ENCODE results near the gene ZNF385A. TPM values are rescaled to one million over a fixed set of nuclear protein-coding genes. Genes with fewer than 3 reads are reported as not detected.

Gene ZNF385A
- total and polyA plus RNA-seq, 2 of the 8 experiments (the other 6 are each of a cell fraction or from before 2014, with no cell fraction given): 5.2 to 14.3 TPM

- no peak for TF ChIP-seq RBBP5 (IDR thresholded peaks at IDR 0.05; ENCODE audit: borderline replicate concordance, low read depth, low read length)
- TF ChIP-seq POLR2A (IDR thresholded peaks at IDR 0.05; ENCODE audit: control extremely low read depth in 1 of 2, low read depth in 2 of 2, low read length in 2 of 2): no peak
- no peak for TF ChIP-seq TBP (IDR thresholded peaks at IDR 0.05; ENCODE audit: low read depth, low read length)
- TF ChIP-seq RFX5 (IDR thresholded peaks at IDR 0.05; ENCODE audit: borderline replicate concordance, low read depth, low read length): no peak
- TF ChIP-seq CHD1 (IDR thresholded peaks at IDR 0.05; ENCODE audit: low read depth, low read length): no peak
- TF ChIP-seq SP1 (IDR thresholded peaks at IDR 0.05; ENCODE audit: low read depth, low read length): no peak
- TF ChIP-seq SP2 (IDR thresholded peaks at IDR 0.05; ENCODE audit: low read length): no peak
- TF ChIP-seq KDM4A (IDR thresholded peaks at IDR 0.05; ENCODE audit: low read depth, low read length, severe bottlenecking): no peak
- TF ChIP-seq CBX5 (IDR thresholded peaks at IDR 0.05; ENCODE audit: low read depth, low read length): no peak
Observed at GRCh38 chr12:54341378-54342300, 42.9 kb downstream of the ZNF385A start (continued).
